Keratinocyte (primary cell): Measurements from ENCODE around the gene CLSTN2. TPM values are rescaled to one million over a fixed set of nuclear protein-coding genes. Genes with fewer than 3 reads are reported as not detected.

Source experiments
- DNase-seq: peaks from one replicate; pipeline ENCODE4 v3.0.0-alpha.2; 2011; ENCODE audit warnings: low read depth, missing footprints, low spot score
- FAIRE-seq: peaks from 2 replicates; lab custom pipeline; 2011; peaks lifted over from hg19 to GRCh38; lab: Jason Lieb, UNC
- H2AFZ ChIP-seq: 2 replicates; pipeline ENCODE4 v1.6.0; 2012; ENCODE audit warnings: low read length, control low read depth, inconsistent platforms; ENCODE audit not compliant: control insufficient read depth
- H3K27ac ChIP-seq: 2 replicates; pipeline ENCODE4 v1.5.1; 2011; ENCODE audit warnings: low read length; ENCODE audit not compliant: control insufficient read depth, insufficient read depth
- H3K27me3 ChIP-seq: 3 replicates; pipeline ENCODE4 v1.6.0; 2011; ENCODE audit warnings: low read length; ENCODE audit not compliant: control insufficient read depth, insufficient read depth; ENCODE audit errors: extremely low read depth
- H3K36me3 ChIP-seq, 2 experiments: 2 replicates in 1 of 2; 3 replicates in 1 of 2; pipeline ENCODE4 v1.5.1; 2011; ENCODE audit warnings: low read length in 2 of 2, mild to moderate bottlenecking in 1 of 2; ENCODE audit not compliant: control insufficient read depth in 2 of 2, insufficient read depth in 2 of 2; ENCODE audit errors: extremely low read depth in 1 of 2
- H3K4me1 ChIP-seq: 3 replicates; pipeline ENCODE4 v1.5.1; 2011; ENCODE audit warnings: low read length; ENCODE audit not compliant: control insufficient read depth, insufficient read depth; ENCODE audit errors: extremely low read depth
- H3K4me2 ChIP-seq: 3 replicates; pipeline ENCODE4 v1.6.0; 2011; ENCODE audit warnings: low read depth, low read length; ENCODE audit not compliant: control insufficient read depth, insufficient read depth; ENCODE audit errors: extremely low read depth
- H3K4me3 ChIP-seq, 3 experiments: fragments of 200-600 bp in 1 of 3; sonication (generic) in 1 of 3; 2 replicates in 2 of 3; 3 replicates in 1 of 3; pipeline ENCODE4 v1.5.1; 2011 to 2016; ENCODE audit warnings: low read length in 3 of 3, mild to moderate bottlenecking in 3 of 3, control low read depth in 2 of 3, inconsistent platforms in 1 of 3, low read depth in 1 of 3, mixed read lengths in 1 of 3, mixed run types in 1 of 3, moderate library complexity in 1 of 3; ENCODE audit not compliant: control insufficient read depth in 2 of 3, insufficient read depth in 2 of 3; ENCODE audit errors: extremely low read depth in 1 of 3
- H3K79me2 ChIP-seq: 2 replicates; pipeline ENCODE4 v1.6.0; 2012; ENCODE audit warnings: low read length; ENCODE audit not compliant: control insufficient read depth, insufficient read depth
- H3K9ac ChIP-seq: 3 replicates; pipeline ENCODE4 v1.6.0; 2011; ENCODE audit warnings: low read length; ENCODE audit not compliant: control insufficient read depth, insufficient read depth; ENCODE audit errors: extremely low read depth
- H3K9me1 ChIP-seq: 3 replicates; pipeline ENCODE4 v1.6.0; 2011; ENCODE audit warnings: low read length; ENCODE audit not compliant: control insufficient read depth, insufficient read depth; ENCODE audit errors: extremely low read depth
- H3K9me3 ChIP-seq: 2 replicates; pipeline ENCODE4 v1.5.1; 2012; ENCODE audit warnings: low read depth, low read length; ENCODE audit not compliant: control insufficient read depth
- H4K20me1 ChIP-seq: 3 replicates; pipeline ENCODE4 v1.6.0; 2011; ENCODE audit warnings: low read length; ENCODE audit not compliant: control insufficient read depth, insufficient read depth; ENCODE audit errors: extremely low read depth
- EZH2 ChIP-seq: IDR thresholded peaks from one replicate; pipeline ENCODE4 v1.6.1; 2012; ENCODE audit warnings: inconsistent platforms, mild to moderate bottlenecking, low read length, moderate library complexity
- dilution Hi-C: fragments of 300-500 bp; cut with MboI; formaldehyde crosslinking; loops from one replicate; pipeline ENCODE4 v1.7.0; 2020; ENCODE audit warnings: low sequenced_read_pairs; ENCODE audit not compliant: extremely low pct_ligation_motif_present
- polyA plus RNA-seq, 5 experiments: library from polyadenylated mRNA; depleted of rRNA in 3 of 5; stranded (reverse) in 3 of 5; stranded (forward) in 1 of 5; unstranded in 1 of 5; fragments of >200 nt; gene quantifications; 1 replicate in 1 of 5; 2 replicates in 3 of 5; 3 replicates in 1 of 5; pipeline versions ENCODE4 v1.2.1 to v1.2.3, GENCODE V29; 2011 to 2012; ENCODE audit warnings: missing spikeins in 2 of 5, low read depth in 1 of 5, low replicate concordance in 1 of 5
- TF ChIP-seq, protein P1 (sequence below), 3 experiments: IDR thresholded peaks in 1 of 3; conservative IDR thresholded peaks in 1 of 3; optimal IDR thresholded peaks in 1 of 3; 2 replicates in 2 of 3; 3 replicates in 1 of 3; pipeline versions ENCODE3 to v1.5.1; 2011; ENCODE audit warnings: low read length in 3 of 3, mild to moderate bottlenecking in 3 of 3, moderate library complexity in 2 of 3, control low read depth in 1 of 3, inconsistent platforms in 1 of 3; ENCODE audit not compliant: insufficient read depth in 2 of 3; ENCODE audit errors: extremely low read depth in 1 of 3

CLSTN2 gene
- polyA plus RNA-seq, 1 donor (not counting 4 experiments of a cell fraction or from before 2014, with no cell fraction given): 0.09 TPM

DNA sequence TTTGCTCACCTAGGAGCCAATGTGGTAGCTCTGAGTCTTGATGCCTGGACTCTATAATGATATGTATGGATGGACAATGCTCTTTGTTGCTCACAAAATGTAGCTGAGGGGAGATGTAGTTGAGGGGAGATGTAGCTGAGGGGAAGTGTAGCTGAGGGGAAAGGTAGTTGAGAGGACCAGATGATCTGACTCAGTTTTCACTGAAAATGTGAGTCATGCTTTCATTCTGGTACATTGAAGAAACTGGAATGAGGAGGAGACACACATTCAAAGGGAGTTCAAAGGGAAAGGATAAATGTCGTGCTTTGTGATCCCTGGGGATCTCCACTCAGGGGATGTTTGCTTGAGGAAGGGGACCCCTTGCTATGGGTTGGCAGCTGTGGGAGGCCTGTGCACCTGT is 440.0 kb downstream of the CLSTN2 start:
- Histone ChIP-seq H3K9me3 (no peaks in the 10 kb centered on the region), H3K79me2 (no peaks in the 10 kb centered on the region), H3K9ac (no peak overlapping the region), H3K27me3 (no peaks in the 10 kb centered on the region), H3K4me3 (no peak overlapping the region), H3K9me1 (no peaks in the 10 kb centered on the region), H3K36me3 (no peaks in the 10 kb centered on the region), H3K27ac (no peak overlapping the region), H2AFZ (no peak overlapping the region), H3K4me1 (peaks cover 3% of the 10 kb centered on the region), H4K20me1 (no peaks in the 10 kb centered on the region), H3K4me2 (no peak overlapping the region)
- TF ChIP-seq EZH2: no peak
- TF ChIP-seq, protein P1, sequence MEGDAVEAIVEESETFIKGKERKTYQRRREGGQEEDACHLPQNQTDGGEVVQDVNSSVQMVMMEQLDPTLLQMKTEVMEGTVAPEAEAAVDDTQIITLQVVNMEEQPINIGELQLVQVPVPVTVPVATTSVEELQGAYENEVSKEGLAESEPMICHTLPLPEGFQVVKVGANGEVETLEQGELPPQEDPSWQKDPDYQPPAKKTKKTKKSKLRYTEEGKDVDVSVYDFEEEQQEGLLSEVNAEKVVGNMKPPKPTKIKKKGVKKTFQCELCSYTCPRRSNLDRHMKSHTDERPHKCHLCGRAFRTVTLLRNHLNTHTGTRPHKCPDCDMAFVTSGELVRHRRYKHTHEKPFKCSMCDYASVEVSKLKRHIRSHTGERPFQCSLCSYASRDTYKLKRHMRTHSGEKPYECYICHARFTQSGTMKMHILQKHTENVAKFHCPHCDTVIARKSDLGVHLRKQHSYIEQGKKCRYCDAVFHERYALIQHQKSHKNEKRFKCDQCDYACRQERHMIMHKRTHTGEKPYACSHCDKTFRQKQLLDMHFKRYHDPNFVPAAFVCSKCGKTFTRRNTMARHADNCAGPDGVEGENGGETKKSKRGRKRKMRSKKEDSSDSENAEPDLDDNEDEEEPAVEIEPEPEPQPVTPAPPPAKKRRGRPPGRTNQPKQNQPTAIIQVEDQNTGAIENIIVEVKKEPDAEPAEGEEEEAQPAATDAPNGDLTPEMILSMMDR (optimal IDR thresholded peaks at IDR 0.05 in 1 of 3, IDR thresholded peaks at IDR 0.05 in 1 of 3, conservative IDR thresholded peaks at IDR 0.05 in 1 of 3; ENCODE audit: extremely low read depth in 1 of 3, insufficient read depth in 2 of 3, low read length in 3 of 3): no peak
- dilution Hi-C loops: no loop called here
- DNase-seq: no peak
- FAIRE-seq: peak; percentile 55

DNA sequence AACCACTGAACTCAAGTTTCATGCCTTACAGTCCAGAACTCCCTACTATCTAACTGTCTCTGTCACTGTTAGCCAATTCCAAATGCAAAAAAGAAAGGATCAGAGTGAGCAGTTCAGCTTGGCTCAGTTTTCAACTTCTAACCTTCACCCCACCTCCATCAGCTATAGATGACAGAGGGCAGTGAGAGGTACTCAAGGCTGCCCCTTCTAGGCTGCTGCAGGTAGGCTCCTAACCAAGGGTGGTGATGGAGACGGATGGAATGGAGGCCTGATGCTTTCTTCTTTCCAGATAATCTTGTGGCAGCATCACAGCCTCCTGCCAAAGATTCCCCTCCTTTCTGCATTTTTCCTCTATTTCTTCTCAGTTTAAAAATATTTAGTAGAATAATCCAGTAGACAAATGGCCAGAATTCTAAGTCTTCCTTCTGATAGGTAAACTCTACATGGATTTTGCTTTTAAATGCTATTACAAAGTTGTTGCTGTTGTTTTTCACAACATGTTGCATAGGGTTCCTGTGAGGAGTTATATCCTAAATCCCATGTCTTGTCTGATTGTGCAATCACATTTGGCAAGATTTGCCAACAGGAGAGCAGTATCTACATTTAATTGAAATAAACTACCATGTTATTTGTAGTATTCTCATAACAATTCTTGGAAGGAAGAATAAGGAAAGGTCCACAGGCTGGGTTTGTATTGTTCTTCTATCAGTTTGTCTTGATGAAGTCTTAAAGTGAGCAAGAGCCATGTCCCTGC is 441.3 kb downstream of the CLSTN2 start:
- Histone ChIP-seq H3K27ac (no peak overlapping the region), H4K20me1 (no peaks in the 10 kb centered on the region), H2AFZ (no peak overlapping the region), H3K4me1 (peaks cover 3% of the 10 kb centered on the region), H3K9me1 (no peaks in the 10 kb centered on the region), H3K27me3 (no peaks in the 10 kb centered on the region), H3K9me3 (no peaks in the 10 kb centered on the region), H3K4me2 (no peak overlapping the region), H3K36me3 (no peaks in the 10 kb centered on the region), H3K4me3 (no peak overlapping the region), H3K9ac (no peak overlapping the region), H3K79me2 (no peaks in the 10 kb centered on the region)
- DNase-seq: no peak
- dilution Hi-C loops: no loop called here
- no peak for TF ChIP-seq EZH2
- TF ChIP-seq, protein P1 (optimal IDR thresholded peaks at IDR 0.05 in 1 of 3, IDR thresholded peaks at IDR 0.05 in 1 of 3, conservative IDR thresholded peaks at IDR 0.05 in 1 of 3; ENCODE audit: extremely low read depth in 1 of 3, insufficient read depth in 2 of 3, low read length in 3 of 3): no peak
- no peak for FAIRE-seq
